ENCODE measurements around the gene CYFIP2.

Gene CYFIP2

GRCh38 chr5:157259699-157260098 is 6.2 kb upstream of the CYFIP2 start:
- no peak for DNase-seq

DNA sequence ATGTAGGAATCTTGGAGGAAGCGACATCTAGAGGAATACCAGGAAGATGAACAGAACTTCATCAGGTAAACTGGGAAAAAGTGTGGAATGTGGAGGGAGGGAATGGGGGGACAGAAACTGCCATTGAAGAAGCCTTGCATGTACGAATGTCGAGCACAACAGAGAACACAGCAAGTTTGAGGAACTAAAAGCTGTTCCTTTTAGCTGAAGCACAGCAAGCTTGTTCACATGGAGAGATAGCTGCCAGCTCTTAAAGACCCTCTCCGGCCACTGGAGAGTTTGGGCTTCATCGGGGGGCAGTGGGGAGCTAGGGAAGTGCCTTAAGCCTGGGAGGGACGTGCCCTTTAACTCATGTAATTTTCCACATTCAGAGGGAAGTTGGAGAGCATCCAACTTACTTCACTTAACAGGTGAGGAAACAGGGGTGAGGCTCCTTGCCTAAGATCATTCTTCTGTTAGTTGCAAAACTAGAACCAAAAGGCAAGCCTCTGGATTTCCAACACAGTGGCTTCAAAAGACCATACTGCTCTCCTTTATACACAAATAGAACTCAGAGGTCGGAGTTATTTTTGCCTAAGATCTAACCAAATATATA is 2.3 kb upstream of the CYFIP2 start:
- DNase-seq, result no peak

DNA sequence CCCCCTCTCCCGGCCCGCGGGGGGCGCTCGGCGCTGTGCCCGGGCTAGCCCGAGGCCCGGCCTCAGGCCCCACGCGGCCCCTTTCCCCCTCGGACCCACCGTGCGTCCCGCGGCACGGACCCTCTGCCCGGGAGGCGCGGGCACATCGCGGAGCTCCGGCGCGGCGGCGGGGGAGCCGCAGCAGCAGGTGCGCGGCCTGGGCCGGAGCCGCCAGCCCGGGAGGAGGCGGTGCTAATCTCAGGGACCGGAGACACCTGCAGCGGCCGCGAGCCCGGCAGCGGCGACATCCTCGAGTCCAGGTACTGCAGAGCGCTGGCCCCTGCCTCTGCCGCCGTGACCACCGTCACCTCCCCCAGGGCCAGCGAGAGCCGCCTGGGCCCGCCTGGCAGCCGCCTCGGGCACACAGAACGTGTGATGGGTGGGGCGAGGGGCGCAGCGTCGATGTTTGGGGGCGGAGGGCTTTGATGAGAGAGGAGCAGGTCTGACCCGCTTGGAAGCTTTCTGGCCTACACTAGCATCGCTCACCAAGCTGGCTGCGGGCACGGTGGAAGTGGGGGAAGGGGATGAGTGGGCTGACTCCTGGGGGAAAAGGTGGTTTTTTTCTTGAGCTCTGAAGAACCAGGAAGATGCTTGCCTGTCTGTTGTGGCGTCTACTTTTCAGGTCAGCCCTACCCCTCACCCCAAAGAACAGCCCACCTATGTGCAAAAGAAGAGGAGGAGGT is 524 bp downstream of the CYFIP2 start:
- no peak for DNase-seq

DNA sequence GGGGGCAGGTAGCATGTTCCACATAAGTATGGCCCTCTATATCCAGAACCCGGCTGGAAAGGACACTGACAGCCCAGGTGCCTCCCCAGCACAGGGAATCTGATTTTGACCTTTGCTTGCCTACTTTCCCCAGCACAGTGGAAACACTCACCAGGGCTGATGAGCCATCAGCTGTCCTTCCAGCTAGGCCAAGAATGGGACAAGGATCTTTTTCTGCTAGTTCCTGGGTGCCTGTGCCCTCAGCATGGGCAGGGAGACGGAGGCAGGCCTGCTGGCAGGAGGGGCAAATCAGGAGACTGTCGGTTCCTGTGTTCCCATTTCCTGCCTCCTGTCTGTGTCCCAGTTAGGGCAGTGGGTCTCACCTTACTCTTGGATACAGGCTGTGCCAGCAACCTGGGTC is 1.1 kb downstream of the CYFIP2 start:
- DNase-seq, result no peak

GRCh38 chr5:157267761-157268480 is 2.0 kb downstream of the CYFIP2 start:
- DNase-seq, result no peak

- DNase-seq, result no peak
Observed at GRCh38 chr5:157269165-157269671, 3.3 kb downstream of the CYFIP2 start.

- no peak for DNase-seq
Observed at GRCh38 chr5:157269761-157270272, 3.9 kb downstream of the CYFIP2 start.

- DNase-seq, result no peak
Observed at GRCh38 chr5:157270771-157271170, 4.8 kb downstream of the CYFIP2 start.

GRCh38 chr5:157271740-157272271 is 5.9 kb downstream of the CYFIP2 start:
- no peak for DNase-seq

GRCh38 chr5:157273131-157273556 is 7.2 kb downstream of the CYFIP2 start:
- DNase-seq, result peak; percentile 39

- DNase-seq, result no peak
Observed at GRCh38 chr5:157275403-157275802, 9.5 kb downstream of the CYFIP2 start.

- DNase-seq, result no peak
Observed at GRCh38 chr5:157278319-157279037, 12.6 kb downstream of the CYFIP2 start.

DNA sequence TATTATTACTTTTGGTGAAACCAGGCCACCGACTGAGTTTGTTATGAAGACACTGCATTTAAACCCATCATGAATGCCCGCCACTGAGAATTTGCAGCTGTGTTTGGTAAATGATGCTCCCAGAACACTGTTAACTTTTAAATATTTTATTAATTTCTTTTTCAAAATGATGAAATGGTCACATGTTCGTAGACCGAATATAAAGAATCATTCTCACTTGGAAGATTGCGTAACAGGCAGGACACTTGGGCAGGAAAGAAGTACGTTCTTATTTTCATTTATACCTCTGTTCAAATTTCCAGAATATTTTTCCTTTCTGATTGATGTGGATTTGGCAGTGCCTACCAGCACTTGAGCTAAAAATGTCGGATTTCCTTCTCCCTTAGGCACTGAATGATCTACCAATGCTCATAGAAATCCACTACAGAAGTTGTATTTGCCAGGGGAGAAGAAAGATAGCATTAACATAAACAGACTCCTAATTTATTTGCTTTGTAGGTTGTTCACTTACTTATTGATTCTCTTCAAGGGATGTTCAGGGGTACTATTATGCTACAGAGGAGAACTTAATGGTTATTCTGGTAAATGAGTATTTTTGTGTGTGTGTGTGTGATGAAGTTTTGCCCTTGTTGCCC is 13.8 kb downstream of the CYFIP2 start:
- no peak for DNase-seq

DNA sequence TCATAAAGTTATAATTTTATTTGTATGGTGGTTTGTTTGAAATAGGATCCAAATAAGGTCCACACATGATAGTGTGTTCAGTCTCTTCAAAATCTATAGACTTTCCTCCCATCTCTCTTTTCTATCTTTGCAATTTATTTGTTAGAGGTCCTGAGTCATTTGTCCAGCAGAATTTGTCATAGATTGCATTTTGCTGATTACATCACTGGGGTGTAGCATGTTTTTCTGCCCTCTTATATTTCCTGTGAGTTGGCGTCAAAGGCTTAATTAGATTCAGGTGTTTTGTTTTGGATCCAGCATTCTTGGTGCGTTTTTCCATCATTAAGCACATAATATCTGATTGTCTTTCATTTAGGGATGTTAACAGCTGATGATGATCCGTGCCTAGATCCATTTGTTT is 15.0 kb downstream of the CYFIP2 start:
- no peak for DNase-seq

GRCh38 chr5:157282150-157282549 is 16.2 kb downstream of the CYFIP2 start:
- DNase-seq, result no peak

- no peak for DNase-seq
Observed at GRCh38 chr5:157283434-157283833, 17.5 kb downstream of the CYFIP2 start.

DNA sequence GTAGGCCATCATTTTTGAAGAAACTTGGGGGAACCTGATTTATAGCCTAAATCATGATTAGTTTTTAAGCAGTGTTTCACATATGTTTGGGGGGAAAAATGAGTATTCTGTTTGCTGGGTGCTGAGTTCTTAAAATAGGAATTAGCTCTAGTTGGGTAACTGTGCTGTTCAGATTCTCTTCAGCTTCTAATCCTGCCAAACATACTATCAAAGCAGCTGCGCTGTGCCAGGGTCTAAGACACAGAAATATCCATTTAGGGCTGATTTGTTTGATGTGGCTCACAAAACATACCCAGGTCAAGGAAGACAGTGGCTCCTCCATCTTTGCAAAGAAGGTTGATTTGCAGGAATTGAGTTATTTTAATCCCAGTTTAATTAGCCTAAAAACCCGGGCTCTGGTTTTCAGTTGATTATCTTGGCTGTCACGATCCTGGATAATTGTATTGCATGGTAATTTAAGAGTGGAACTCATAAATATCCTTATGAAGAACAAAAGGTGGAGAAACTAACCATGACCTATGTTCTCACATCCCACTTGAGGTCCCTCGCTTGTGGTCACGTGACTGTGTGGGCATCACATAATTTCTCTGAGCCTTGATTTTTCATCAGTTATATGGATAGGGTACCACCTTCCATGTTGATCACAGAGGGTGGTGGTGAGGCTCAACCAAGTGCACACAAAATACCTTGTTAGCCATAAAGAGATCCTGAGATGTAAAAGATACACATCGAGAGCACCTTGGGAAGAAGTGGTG is 18.7 kb downstream of the CYFIP2 start:
- no peak for DNase-seq

DNA sequence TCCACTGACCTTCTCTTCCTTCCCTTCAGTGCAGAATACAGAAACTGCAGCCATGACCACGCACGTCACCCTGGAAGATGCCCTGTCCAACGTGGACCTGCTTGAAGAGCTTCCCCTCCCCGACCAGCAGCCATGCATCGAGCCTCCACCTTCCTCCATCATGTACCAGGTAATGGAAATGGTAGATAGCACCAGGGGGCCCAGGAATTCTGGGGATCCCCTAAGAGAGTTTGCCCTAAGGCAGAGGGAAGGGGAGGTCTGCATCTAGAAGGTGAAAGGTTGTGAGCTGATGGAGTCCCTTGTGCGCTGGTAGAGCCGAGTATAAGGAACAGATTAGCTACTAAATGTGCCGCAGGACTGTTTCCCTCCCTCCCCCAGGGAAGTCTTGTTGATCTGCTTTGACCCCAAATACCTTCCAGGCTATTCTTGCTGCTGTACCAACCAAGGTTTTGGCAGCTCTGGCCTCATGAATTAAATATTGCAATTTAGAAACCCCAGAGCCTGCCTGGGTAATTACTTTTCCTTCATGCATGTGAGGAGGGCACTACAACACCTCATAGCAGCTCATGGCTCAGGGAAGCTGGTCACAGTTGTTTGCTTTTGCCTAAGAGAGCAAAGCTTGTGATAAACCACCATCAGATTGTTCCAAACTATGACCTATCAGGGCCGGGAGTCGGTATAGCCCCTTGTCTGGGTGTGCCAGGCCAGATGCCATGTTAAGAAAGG is 19.6 kb downstream of the CYFIP2 start:
- no peak for DNase-seq

GRCh38 chr5:157286761-157287211 is 20.9 kb downstream of the CYFIP2 start:
- no peak for DNase-seq

DNA sequence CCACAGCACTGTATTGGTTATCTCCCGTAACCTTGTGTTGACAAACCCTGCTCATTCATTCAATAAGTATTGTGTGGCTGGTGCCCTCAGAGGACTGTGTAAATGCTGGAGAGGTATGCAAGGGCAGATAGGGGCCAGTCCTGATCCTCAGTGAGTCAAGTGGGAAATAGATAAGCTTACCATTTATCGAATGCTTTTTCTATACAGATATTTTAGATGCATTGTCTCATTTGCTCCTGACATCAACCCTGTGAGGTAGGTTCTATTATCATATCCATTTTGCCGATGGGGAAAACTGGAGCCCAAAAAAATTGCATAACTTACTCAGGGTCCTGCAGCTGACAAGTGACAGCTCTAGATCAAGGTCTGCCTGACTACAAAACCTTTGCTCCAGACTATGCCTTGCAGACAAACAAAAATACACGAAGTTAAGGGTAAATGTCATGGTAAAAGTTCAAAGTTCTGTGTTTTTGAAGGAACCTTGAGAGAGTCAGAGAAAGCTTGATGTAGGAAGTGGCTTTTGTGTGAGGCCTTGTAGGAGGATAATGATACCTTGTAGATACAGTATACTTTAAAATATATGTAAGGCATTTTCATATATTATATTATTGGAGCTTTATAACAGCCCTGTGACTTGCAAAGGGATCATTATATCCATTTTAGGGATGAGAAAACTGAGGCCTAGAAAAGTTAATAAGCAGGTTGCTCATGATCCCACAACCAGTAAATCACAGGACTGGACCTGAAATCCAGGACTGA is 22.7 kb downstream of the CYFIP2 start:
- peak; percentile 65 for DNase-seq

Measured in OCI-M1 (cell line).